Keratinocyte (primary cell): Measurements from ENCODE around the gene SAMD14. TPM values are rescaled to one million over a fixed set of nuclear protein-coding genes. Genes with fewer than 3 reads are reported as not detected.

Source experiments
- DNase-seq: peaks from one replicate; pipeline ENCODE4 v3.0.0-alpha.2; 2011; ENCODE audit warnings: low read depth, missing footprints, low spot score
- FAIRE-seq: peaks from 2 replicates; lab custom pipeline; 2011; peaks lifted over from hg19 to GRCh38; lab: Jason Lieb, UNC
- H2AFZ ChIP-seq: 2 replicates; pipeline ENCODE4 v1.6.0; 2012; ENCODE audit warnings: low read length, control low read depth, inconsistent platforms; ENCODE audit not compliant: control insufficient read depth
- H3K27ac ChIP-seq: 2 replicates; pipeline ENCODE4 v1.5.1; 2011; ENCODE audit warnings: low read length; ENCODE audit not compliant: control insufficient read depth, insufficient read depth
- H3K27me3 ChIP-seq: 3 replicates; pipeline ENCODE4 v1.6.0; 2011; ENCODE audit warnings: low read length; ENCODE audit not compliant: control insufficient read depth, insufficient read depth; ENCODE audit errors: extremely low read depth
- H3K36me3 ChIP-seq, 2 experiments: 2 replicates in 1 of 2; 3 replicates in 1 of 2; pipeline ENCODE4 v1.5.1; 2011; ENCODE audit warnings: low read length in 2 of 2, mild to moderate bottlenecking in 1 of 2; ENCODE audit not compliant: control insufficient read depth in 2 of 2, insufficient read depth in 2 of 2; ENCODE audit errors: extremely low read depth in 1 of 2
- H3K4me1 ChIP-seq: 3 replicates; pipeline ENCODE4 v1.5.1; 2011; ENCODE audit warnings: low read length; ENCODE audit not compliant: control insufficient read depth, insufficient read depth; ENCODE audit errors: extremely low read depth
- H3K4me2 ChIP-seq: 3 replicates; pipeline ENCODE4 v1.6.0; 2011; ENCODE audit warnings: low read depth, low read length; ENCODE audit not compliant: control insufficient read depth, insufficient read depth; ENCODE audit errors: extremely low read depth
- H3K4me3 ChIP-seq, 3 experiments: fragments of 200-600 bp in 1 of 3; sonication (generic) in 1 of 3; 2 replicates in 2 of 3; 3 replicates in 1 of 3; pipeline ENCODE4 v1.5.1; 2011 to 2016; ENCODE audit warnings: low read length in 3 of 3, mild to moderate bottlenecking in 3 of 3, control low read depth in 2 of 3, inconsistent platforms in 1 of 3, low read depth in 1 of 3, mixed read lengths in 1 of 3, mixed run types in 1 of 3, moderate library complexity in 1 of 3; ENCODE audit not compliant: control insufficient read depth in 2 of 3, insufficient read depth in 2 of 3; ENCODE audit errors: extremely low read depth in 1 of 3
- H3K79me2 ChIP-seq: 2 replicates; pipeline ENCODE4 v1.6.0; 2012; ENCODE audit warnings: low read length; ENCODE audit not compliant: control insufficient read depth, insufficient read depth
- H3K9ac ChIP-seq: 3 replicates; pipeline ENCODE4 v1.6.0; 2011; ENCODE audit warnings: low read length; ENCODE audit not compliant: control insufficient read depth, insufficient read depth; ENCODE audit errors: extremely low read depth
- H3K9me1 ChIP-seq: 3 replicates; pipeline ENCODE4 v1.6.0; 2011; ENCODE audit warnings: low read length; ENCODE audit not compliant: control insufficient read depth, insufficient read depth; ENCODE audit errors: extremely low read depth
- H3K9me3 ChIP-seq: 2 replicates; pipeline ENCODE4 v1.5.1; 2012; ENCODE audit warnings: low read depth, low read length; ENCODE audit not compliant: control insufficient read depth
- H4K20me1 ChIP-seq: 3 replicates; pipeline ENCODE4 v1.6.0; 2011; ENCODE audit warnings: low read length; ENCODE audit not compliant: control insufficient read depth, insufficient read depth; ENCODE audit errors: extremely low read depth
- CTCF ChIP-seq, 3 experiments: IDR thresholded peaks in 1 of 3; conservative IDR thresholded peaks in 1 of 3; optimal IDR thresholded peaks in 1 of 3; 2 replicates in 2 of 3; 3 replicates in 1 of 3; pipeline versions ENCODE3 to v1.5.1; 2011; ENCODE audit warnings: low read length in 3 of 3, mild to moderate bottlenecking in 3 of 3, moderate library complexity in 2 of 3, control low read depth in 1 of 3, inconsistent platforms in 1 of 3; ENCODE audit not compliant: insufficient read depth in 2 of 3; ENCODE audit errors: extremely low read depth in 1 of 3
- EZH2 ChIP-seq: IDR thresholded peaks from one replicate; pipeline ENCODE4 v1.6.1; 2012; ENCODE audit warnings: inconsistent platforms, mild to moderate bottlenecking, low read length, moderate library complexity
- dilution Hi-C: fragments of 300-500 bp; cut with MboI; formaldehyde crosslinking; loops from one replicate; pipeline ENCODE4 v1.7.0; 2020; ENCODE audit warnings: low sequenced_read_pairs; ENCODE audit not compliant: extremely low pct_ligation_motif_present
- polyA plus RNA-seq, 5 experiments: library from polyadenylated mRNA; depleted of rRNA in 3 of 5; stranded (reverse) in 3 of 5; stranded (forward) in 1 of 5; unstranded in 1 of 5; fragments of >200 nt; gene quantifications; 1 replicate in 1 of 5; 2 replicates in 3 of 5; 3 replicates in 1 of 5; pipeline versions ENCODE4 v1.2.1 to v1.2.3, GENCODE V29; 2011 to 2012; ENCODE audit warnings: missing spikeins in 2 of 5, low read depth in 1 of 5, low replicate concordance in 1 of 5

Gene SAMD14
- polyA plus RNA-seq, 1 donor (not counting 4 experiments of a cell fraction or from before 2014, with no cell fraction given): not detected

GRCh38 chr17:50114401-50114800 is 15.6 kb downstream of the SAMD14 start:
- H3K9ac ChIP-seq: no peak overlapping the region
- no peak for DNase-seq
- no peaks in the 10 kb centered on the region for H3K36me3 ChIP-seq
- TF ChIP-seq CTCF (optimal IDR thresholded peaks at IDR 0.05 in 1 of 3, IDR thresholded peaks at IDR 0.05 in 1 of 3, conservative IDR thresholded peaks at IDR 0.05 in 1 of 3; ENCODE audit: extremely low read depth in 1 of 3, insufficient read depth in 2 of 3, low read length in 3 of 3) (no peak), EZH2 (no peak)
- H4K20me1 ChIP-seq: no peaks in the 10 kb centered on the region
- no peak overlapping the region for H3K4me2 ChIP-seq
- no peaks in the 10 kb centered on the region for H3K9me1 ChIP-seq
- FAIRE-seq: no peak
- H2AFZ ChIP-seq: no peak overlapping the region
- dilution Hi-C loops: no loop called here
- peaks cover 17% of the 10 kb centered on the region for H3K27me3 ChIP-seq
- H3K27ac ChIP-seq: no peak overlapping the region
- H3K4me3 ChIP-seq: no peak overlapping the region
- no peaks in the 10 kb centered on the region for H3K9me3 ChIP-seq
- H3K4me1 ChIP-seq: peaks cover 15% of the 10 kb centered on the region
- no peaks in the 10 kb centered on the region for H3K79me2 ChIP-seq

GRCh38 chr17:50113624-50114320 is 16.2 kb downstream of the SAMD14 start:
- no peak for DNase-seq
- Histone ChIP-seq H3K9me3 (no peaks in the 10 kb centered on the region), H2AFZ (no peak overlapping the region), H3K9ac (no peak overlapping the region), H4K20me1 (no peaks in the 10 kb centered on the region), H3K4me1 (peaks cover 15% of the 10 kb centered on the region), H3K4me2 (no peak overlapping the region), H3K4me3 (no peak overlapping the region), H3K9me1 (no peaks in the 10 kb centered on the region), H3K36me3 (no peaks in the 10 kb centered on the region), H3K27me3 (peaks cover 11% of the 10 kb centered on the region), H3K27ac (no peak overlapping the region), H3K79me2 (no peaks in the 10 kb centered on the region)
- FAIRE-seq: no peak
- dilution Hi-C loops: no loop called here
- TF ChIP-seq EZH2 (no peak), CTCF (optimal IDR thresholded peaks at IDR 0.05 in 1 of 3, IDR thresholded peaks at IDR 0.05 in 1 of 3, conservative IDR thresholded peaks at IDR 0.05 in 1 of 3; ENCODE audit: extremely low read depth in 1 of 3, insufficient read depth in 2 of 3, low read length in 3 of 3) (no peak)
